A549 (cell line): ENCODE data around the gene CKMT2.

Experiments used
- CBX8 ChIP-seq: fragments of 200-600 bp; sonication (generic); IDR thresholded peaks from 2 replicates; pipeline ENCODE4 v1.6.1; 2016
- CEBPB ChIP-seq, 2 experiments: fragments of >200 bp in 1 of 2; sonication (Bioruptor Twin) in 1 of 2; formaldehyde crosslinking in 1 of 2; IDR thresholded peaks; 2 replicates each; pipeline ENCODE4 v1.6.1; 2012 to 2016
- CHD4 ChIP-seq: fragments of 200-600 bp; sonication (generic); IDR thresholded peaks from 2 replicates; pipeline ENCODE4 v1.6.1; 2016; ENCODE audit warnings: antibody characterized with exemption, mild to moderate bottlenecking, borderline replicate concordance
- EHMT2 ChIP-seq: fragments of 200-600 bp; sonication (generic); IDR thresholded peaks from 2 replicates; pipeline ENCODE4 v1.6.1; 2016; ENCODE audit warnings: antibody characterized with exemption, low read depth, mild to moderate bottlenecking, moderate library complexity
- EP300 ChIP-seq, 2 experiments: fragments of >200 bp; sonication (Bioruptor Twin); formaldehyde crosslinking; IDR thresholded peaks; 2 replicates in 1 of 2; 3 replicates in 1 of 2; pipeline ENCODE4 v1.6.1; 2016 to 2017
- SMC3 ChIP-seq: fragments of >200 bp; sonication (Bioruptor Twin); formaldehyde crosslinking; IDR thresholded peaks from 3 replicates; pipeline ENCODE4 v1.6.1; 2018; ENCODE audit warnings: inconsistent platforms
- SREBF2 ChIP-seq: fragments of 450-650 bp; IDR thresholded peaks from 2 replicates; pipeline ENCODE4 v1.6.1; 2014; ENCODE audit warnings: mild to moderate bottlenecking, moderate library complexity
- TF ChIP-seq, protein P1 (sequence below): fragments of >200 bp; sonication (Bioruptor Twin); formaldehyde crosslinking; IDR thresholded peaks from 3 replicates; pipeline ENCODE4 v1.5.1; 2016
- TF ChIP-seq, protein P2 (sequence below): IDR thresholded peaks from 2 replicates; pipeline ENCODE4 v1.6.1; 2012

DNA sequence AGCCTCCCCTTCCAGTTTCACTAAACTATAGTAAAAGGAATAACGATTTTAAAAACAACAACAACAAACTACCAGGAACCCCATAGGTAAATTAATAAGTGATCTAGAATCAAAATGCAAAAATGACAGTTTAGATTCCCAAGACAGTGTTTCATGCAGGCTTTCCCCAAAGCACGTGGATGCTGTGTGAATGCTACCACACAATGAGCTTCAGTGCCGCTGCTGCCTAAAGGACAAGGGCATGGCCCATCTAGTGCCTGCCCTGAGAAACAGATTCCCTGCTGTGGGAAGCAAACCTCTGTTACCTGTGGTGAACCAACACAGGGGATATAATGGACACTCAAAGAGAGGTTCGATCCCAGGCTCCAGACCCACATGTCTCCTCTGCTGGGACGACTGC lies 23.7 kb upstream of the CKMT2 start:
- TF ChIP-seq, protein P1, sequence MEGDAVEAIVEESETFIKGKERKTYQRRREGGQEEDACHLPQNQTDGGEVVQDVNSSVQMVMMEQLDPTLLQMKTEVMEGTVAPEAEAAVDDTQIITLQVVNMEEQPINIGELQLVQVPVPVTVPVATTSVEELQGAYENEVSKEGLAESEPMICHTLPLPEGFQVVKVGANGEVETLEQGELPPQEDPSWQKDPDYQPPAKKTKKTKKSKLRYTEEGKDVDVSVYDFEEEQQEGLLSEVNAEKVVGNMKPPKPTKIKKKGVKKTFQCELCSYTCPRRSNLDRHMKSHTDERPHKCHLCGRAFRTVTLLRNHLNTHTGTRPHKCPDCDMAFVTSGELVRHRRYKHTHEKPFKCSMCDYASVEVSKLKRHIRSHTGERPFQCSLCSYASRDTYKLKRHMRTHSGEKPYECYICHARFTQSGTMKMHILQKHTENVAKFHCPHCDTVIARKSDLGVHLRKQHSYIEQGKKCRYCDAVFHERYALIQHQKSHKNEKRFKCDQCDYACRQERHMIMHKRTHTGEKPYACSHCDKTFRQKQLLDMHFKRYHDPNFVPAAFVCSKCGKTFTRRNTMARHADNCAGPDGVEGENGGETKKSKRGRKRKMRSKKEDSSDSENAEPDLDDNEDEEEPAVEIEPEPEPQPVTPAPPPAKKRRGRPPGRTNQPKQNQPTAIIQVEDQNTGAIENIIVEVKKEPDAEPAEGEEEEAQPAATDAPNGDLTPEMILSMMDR, result no peak
- TF ChIP-seq, protein P2, sequence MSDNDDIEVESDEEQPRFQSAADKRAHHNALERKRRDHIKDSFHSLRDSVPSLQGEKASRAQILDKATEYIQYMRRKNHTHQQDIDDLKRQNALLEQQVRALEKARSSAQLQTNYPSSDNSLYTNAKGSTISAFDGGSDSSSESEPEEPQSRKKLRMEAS, result no peak
- TF ChIP-seq CBX8 (no peak), CHD4 (no peak), EHMT2 (no peak), EP300 (IDR thresholded peaks at IDR 0.05) (no peak), CEBPB (IDR thresholded peaks at IDR 0.05) (no peak), SMC3 (no peak), SREBF2 (no peak)
